ENCODE data around the gene PGAM2.

GRCh38 chr7:44075296-44076075 lies 10.1 kb upstream of the PGAM2 start:
- TF ChIP-seq, protein P1, sequence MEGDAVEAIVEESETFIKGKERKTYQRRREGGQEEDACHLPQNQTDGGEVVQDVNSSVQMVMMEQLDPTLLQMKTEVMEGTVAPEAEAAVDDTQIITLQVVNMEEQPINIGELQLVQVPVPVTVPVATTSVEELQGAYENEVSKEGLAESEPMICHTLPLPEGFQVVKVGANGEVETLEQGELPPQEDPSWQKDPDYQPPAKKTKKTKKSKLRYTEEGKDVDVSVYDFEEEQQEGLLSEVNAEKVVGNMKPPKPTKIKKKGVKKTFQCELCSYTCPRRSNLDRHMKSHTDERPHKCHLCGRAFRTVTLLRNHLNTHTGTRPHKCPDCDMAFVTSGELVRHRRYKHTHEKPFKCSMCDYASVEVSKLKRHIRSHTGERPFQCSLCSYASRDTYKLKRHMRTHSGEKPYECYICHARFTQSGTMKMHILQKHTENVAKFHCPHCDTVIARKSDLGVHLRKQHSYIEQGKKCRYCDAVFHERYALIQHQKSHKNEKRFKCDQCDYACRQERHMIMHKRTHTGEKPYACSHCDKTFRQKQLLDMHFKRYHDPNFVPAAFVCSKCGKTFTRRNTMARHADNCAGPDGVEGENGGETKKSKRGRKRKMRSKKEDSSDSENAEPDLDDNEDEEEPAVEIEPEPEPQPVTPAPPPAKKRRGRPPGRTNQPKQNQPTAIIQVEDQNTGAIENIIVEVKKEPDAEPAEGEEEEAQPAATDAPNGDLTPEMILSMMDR (conservative IDR thresholded peaks at IDR 0.05; ENCODE audit: low read length) = no peak
- TF ChIP-seq EZH2phosphoT487 (IDR thresholded peaks at IDR 0.05; ENCODE audit: borderline replicate concordance, low read depth, low read length) = no peak
